Measurements from ENCODE around the gene NDUFC2. TPM values are rescaled to one million over a fixed set of nuclear protein-coding genes. Genes with fewer than 3 reads are reported as not detected.
A peak's percentile ranks its signal among the peaks of the same experiment; 100 is the strongest.

The NDUFC2 gene
- total RNA-seq, 1 donor from 2014 or later = 71.4 TPM

DNA sequence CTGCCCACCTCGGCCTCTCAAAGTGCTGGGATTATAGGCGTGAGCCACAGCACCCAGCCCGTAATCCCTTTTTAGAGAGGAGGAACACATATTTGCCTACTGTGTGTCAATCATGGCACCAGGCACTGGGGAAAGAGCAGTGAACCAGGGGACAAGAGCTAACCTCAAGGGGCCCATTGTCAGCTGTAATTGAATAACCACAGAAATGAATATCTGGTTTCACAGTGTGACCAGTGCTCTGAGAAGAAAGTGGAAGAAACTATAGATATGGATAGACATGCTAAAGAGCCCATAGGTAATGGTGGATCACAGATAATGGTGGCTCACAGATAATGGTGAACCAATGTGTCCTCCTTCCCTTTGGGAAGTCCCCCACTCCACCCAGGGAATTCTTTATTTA, 48.0 kb downstream of the NDUFC2 start:
- DNase-seq (ENCODE audit: low read depth in 2 of 2) = no peak

DNA sequence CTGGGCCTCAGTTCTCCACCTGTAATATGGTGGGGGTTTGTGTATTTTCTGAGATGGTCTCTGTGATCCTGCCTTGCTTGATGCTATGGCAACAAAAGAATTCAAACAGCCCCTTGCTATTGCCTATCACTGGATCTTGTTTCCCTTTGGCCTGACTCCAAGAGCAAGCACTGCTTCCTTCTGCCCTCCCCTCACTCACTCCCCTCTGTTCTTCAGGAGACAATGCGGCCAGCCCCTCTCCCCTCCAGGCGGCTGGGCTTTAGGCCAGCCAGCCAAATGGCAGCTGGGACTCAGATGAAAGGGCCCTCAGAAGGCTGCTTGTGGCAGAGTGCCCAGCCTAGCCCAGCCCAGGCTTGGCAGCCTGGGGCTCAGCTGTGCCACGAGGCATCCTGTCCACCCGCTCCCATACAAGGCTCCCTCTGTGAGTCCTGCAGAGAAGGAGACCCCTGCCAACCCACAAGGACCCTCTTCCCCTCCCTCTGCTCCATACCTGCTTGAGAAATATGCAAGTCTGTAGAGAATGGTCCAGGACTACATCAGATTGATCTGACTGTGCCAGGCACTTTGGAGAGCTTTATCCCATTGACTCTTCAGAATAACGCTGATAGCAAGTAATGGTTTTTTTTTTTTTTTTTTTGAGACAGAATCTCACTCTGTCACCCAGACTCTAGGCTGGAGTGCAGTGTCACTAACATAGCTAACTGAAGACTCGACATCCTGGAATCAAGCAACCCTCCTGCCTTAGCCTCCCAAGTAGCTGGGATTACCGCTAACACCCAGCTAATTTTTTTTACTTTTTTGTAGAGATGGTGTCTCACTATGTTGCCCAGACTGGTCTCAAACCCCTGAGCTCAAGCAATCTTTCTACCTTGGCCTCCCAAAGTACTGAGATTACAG, 49.0 kb downstream of the NDUFC2 start:
- DNase-seq (ENCODE audit: low read depth in 2 of 2) = peak; percentile 32 to 88

GRCh38 chr11:78028423-78028822, 51.2 kb downstream of the NDUFC2 start:
- DNase-seq (ENCODE audit: low read depth in 2 of 2) = peak; percentile 34 to 64

- no peak for DNase-seq (ENCODE audit: low read depth in 2 of 2)
Measured at GRCh38 chr11:78027759-78028158, 51.9 kb downstream of the NDUFC2 start.

DNA sequence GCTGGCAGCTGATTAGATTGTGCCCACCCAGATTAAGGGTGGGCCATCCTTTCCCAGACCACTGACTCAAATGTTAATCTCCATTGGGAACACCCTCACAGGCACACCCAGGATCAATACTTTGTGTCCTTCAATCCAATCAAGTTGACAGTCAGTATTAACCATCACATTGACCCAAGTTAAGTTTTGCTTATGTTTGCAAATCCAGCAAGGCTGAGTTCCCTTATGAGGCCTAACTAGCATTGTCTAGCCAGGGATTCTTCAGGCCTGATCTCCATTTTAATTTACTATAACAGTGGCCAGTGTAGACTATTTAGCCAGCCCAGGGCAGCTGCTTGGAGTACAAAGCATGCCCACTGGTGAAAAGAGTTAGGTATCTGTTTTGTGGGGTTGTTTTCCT, 54.3 kb downstream of the NDUFC2 start:
- no peak for DNase-seq (ENCODE audit: low read depth in 2 of 2)

GRCh38 chr11:78023426-78023825, 56.2 kb downstream of the NDUFC2 start:
- no peak for DNase-seq (ENCODE audit: low read depth in 2 of 2)

DNA sequence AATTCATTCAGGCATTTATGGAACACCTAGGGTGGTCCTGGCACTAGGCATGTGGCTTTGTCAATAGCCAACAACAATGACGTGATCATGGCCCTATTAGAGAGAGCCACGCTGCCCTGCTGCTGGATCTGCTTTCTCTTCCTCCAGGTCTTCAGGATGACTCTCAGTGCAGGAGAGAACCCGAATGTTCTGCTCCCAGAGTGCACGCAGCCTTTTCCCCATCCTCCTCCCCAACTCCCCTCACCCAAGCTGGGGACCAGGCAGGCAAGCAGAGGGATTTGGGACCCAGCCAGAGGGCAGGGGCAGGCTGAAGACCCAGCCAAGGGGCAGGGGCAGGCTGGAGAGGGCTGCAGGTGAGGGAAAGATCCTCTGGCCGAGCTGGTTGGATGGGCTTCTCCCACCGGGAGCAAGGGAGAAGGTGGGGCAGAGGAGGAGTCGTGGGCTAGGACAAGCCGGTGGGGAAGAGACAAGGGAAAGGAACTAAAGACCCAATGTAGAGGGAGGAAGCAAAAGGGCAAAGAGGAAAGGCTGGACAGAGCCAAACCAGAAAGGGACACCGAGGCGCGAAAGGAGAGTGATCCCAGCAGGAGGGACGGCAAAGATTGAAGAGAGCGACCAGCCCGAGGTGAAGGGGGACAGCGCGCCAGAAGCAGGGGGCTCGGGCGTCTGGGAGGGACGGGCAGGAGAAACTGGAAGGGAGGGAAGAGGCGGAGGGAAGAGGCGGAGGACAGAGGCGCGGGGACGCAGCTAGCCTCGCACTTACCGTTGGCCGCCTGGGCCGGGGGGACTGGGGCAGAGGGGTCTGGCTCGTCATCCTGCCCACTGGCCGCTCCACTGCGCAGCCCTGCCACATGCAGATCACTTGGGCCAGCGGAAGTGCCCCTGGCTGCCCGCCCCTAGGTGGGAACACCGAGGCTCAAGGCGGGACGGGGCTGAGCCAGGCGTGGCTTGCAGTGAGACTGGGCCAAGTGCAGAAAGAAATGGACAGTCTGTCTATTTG, 57.0 kb downstream of the NDUFC2 start, which contains the start of gene KCTD14:
Gene KCTD14 (minus strand): TSS at position 880 of the 1,000 bp plus-strand sequence. CDS start 27 bp downstream, at position 853.
- no peak for DNase-seq (ENCODE audit: low read depth in 2 of 2)

DNA sequence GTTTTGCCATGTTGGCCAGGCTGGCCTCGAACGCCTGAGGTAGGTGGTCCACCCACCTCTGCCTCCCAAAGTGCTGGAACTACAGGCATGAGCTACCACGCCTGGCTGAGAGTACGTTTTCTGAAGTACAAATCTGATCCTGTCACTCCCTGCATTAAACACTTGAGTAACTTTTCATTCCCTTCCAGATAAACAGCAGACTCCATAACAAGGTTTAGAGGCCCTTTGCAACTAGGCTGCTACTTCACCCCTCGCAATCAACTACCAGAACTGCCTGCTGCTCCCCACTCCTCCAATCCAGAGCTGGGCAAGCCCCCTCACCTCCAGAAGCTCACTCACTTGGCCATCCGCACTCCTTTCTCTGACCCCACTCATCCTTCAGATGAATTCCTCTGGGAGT, 58.1 kb downstream of the NDUFC2 start:
- DNase-seq (ENCODE audit: low read depth in 2 of 2) = no peak

GRCh38 chr11:78020246-78020645, 59.4 kb downstream of the NDUFC2 start:
- DNase-seq (ENCODE audit: low read depth in 2 of 2) = no peak

- DNase-seq (ENCODE audit: low read depth in 2 of 2) = no peak
Measured at GRCh38 chr11:78019808-78020207, 59.9 kb downstream of the NDUFC2 start.

Other genes starting within 250 kb of the NDUFC2 start
- 21.8 and 26.4 TPM in 2 replicates for gene INTS4, start 85.2 kb downstream of the NDUFC2 start, total RNA-seq
- 0.22 TPM in 1 of 2 replicates, not detected in the other for gene KCTD14, start 56.6 kb downstream of the NDUFC2 start, total RNA-seq
- not detected in 2 replicates for gene THRSP, start 16.0 kb downstream of the NDUFC2 start, total RNA-seq
- gene ALG8, start 59.8 kb upstream of the NDUFC2 start, total RNA-seq = 23.5 and 30.6 TPM in 2 replicates
- gene KCTD21, start 108.8 kb upstream of the NDUFC2 start, total RNA-seq = 4.1 and 5.2 TPM in 2 replicates
- gene USP35, start 109.1 kb upstream of the NDUFC2 start, total RNA-seq = 3.9 and 5.2 TPM in 2 replicates

Measured in lung microvascular endothelial cell (primary cell).